Measurements from ENCODE around the gene HCLS1.
"Not testable (repeated sequence)": the region's sequence is repeated elsewhere in the genome, so short reads cannot be mapped to it uniquely, and the experiment has no call there.

HCLS1 gene

GRCh38 chr3:121606106-121606505 is 54.6 kb downstream of the HCLS1 start:
- intact Hi-C loops (cut with DNase I), result no loop called here
- DNase-seq, result no peak

- intact Hi-C loops (cut with DNase I), result no loop called here
Measured at GRCh38 chr3:121604759-121605158, 55.9 kb downstream of the HCLS1 start.

GRCh38 chr3:121601212-121601812 is 59.4 kb downstream of the HCLS1 start:
- DNase-seq, result no peak
- intact Hi-C loops (cut with DNase I), result no loop called here

More at GRCh38 chr3:121604759-121605158, 55.9 kb downstream of the HCLS1 start:
- DNase-seq, result no peak

GRCh38 chr3:121599900-121600299 is 60.8 kb downstream of the HCLS1 start:
- DNase-seq; intact Hi-C loops (cut with DNase I): not testable (repeated sequence)

- intact Hi-C loops (cut with DNase I), result no loop called here
- no peak for DNase-seq
Measured at GRCh38 chr3:121598564-121598963, 62.1 kb downstream of the HCLS1 start.

GRCh38 chr3:121595765-121596406 is 64.8 kb downstream of the HCLS1 start:
- no peak for DNase-seq
- intact Hi-C loops (cut with DNase I), result no loop called here

GRCh38 chr3:121594850-121595249 is 65.9 kb downstream of the HCLS1 start:
- intact Hi-C loops (cut with DNase I), result no loop called here
- DNase-seq, result no peak

- intact Hi-C loops (cut with DNase I); DNase-seq: not testable (repeated sequence)
Measured at GRCh38 chr3:121593806-121594205, 66.9 kb downstream of the HCLS1 start.

GRCh38 chr3:121592856-121593702 is 67.6 kb downstream of the HCLS1 start, which contains the start of gene FBXO40:
FBXO40 (plus strand) TSS chr3:121593379; CDS start chr3:121620576, 27,197 bp downstream.
- DNase-seq, result peak in 1 of 42 donors; percentile 2
- intact Hi-C loops (cut with DNase I), result no loop called here

- no peak for DNase-seq
- intact Hi-C loops (cut with DNase I), result no loop called here
Measured at GRCh38 chr3:121584418-121584817, 76.3 kb downstream of the HCLS1 start.

GRCh38 chr3:121581691-121582090 is 79.0 kb downstream of the HCLS1 start:
- intact Hi-C loops (cut with DNase I), result no loop called here
- no peak for DNase-seq

All from head of caudate nucleus (tissue), 42 donors.